ENCODE data around the gene CXADR.
"Not testable (repeated sequence)": the region's sequence is repeated elsewhere in the genome, so short reads cannot be mapped to it uniquely, and the experiment has no call there.

CXADR gene

GRCh38 chr21:17506951-17507350 lies 5.9 kb upstream of the CXADR start:
- DNase-seq: no peak

- no peak for DNase-seq
Measured at GRCh38 chr21:17507591-17507990, 5.3 kb upstream of the CXADR start.

- DNase-seq: no peak
Measured at GRCh38 chr21:17513214-17514123, 626 bp downstream of the CXADR start.

- no peak for DNase-seq
Measured at GRCh38 chr21:17514124-17514845, 1.4 kb downstream of the CXADR start.

- DNase-seq: not testable (repeated sequence)
Measured at GRCh38 chr21:17517008-17517407, 4.2 kb downstream of the CXADR start.

GRCh38 chr21:17519208-17519738 lies 6.4 kb downstream of the CXADR start:
- no peak for DNase-seq

GRCh38 chr21:17519965-17520609 lies 7.2 kb downstream of the CXADR start:
- DNase-seq: no peak

- no peak for DNase-seq
Measured at GRCh38 chr21:17523007-17523451, 10.2 kb downstream of the CXADR start.

GRCh38 chr21:17523979-17524494 lies 11.2 kb downstream of the CXADR start:
- not testable (repeated sequence) for DNase-seq

GRCh38 chr21:17524635-17525034 lies 11.8 kb downstream of the CXADR start:
- DNase-seq: no peak

GRCh38 chr21:17526776-17527175 lies 13.9 kb downstream of the CXADR start:
- no peak for DNase-seq

- DNase-seq: no peak
Measured at GRCh38 chr21:17527240-17527639, 14.4 kb downstream of the CXADR start.

- DNase-seq: no peak
Measured at GRCh38 chr21:17527711-17528110, 14.9 kb downstream of the CXADR start.

- no peak for DNase-seq
Measured at GRCh38 chr21:17529648-17530047, 16.8 kb downstream of the CXADR start.

- no peak for DNase-seq
Measured at GRCh38 chr21:17532292-17532691, 19.4 kb downstream of the CXADR start.

GRCh38 chr21:17536381-17536780 lies 23.5 kb downstream of the CXADR start:
- no peak for DNase-seq

- DNase-seq: no peak
Measured at GRCh38 chr21:17537299-17537698, 24.5 kb downstream of the CXADR start.

GRCh38 chr21:17538576-17538975 lies 25.7 kb downstream of the CXADR start:
- DNase-seq: no peak

- DNase-seq: no peak
Measured at GRCh38 chr21:17539323-17539722, 26.5 kb downstream of the CXADR start.

GRCh38 chr21:17539743-17540341 lies 27.0 kb downstream of the CXADR start:
- DNase-seq: no peak

- no peak for DNase-seq
Measured at GRCh38 chr21:17540530-17540929, 27.7 kb downstream of the CXADR start.

- DNase-seq: no peak
Measured at GRCh38 chr21:17542371-17543011, 29.6 kb downstream of the CXADR start.

Measured in cortex of kidney (tissue), 1 donor.